GM19455 (cell line): ENCODE data around the gene SDSL.

ENCODE experiments used
- ATAC-seq: cut with Tn5 transposase; IDR thresholded peaks from one replicate; pipeline ENCODE4 v1.9.1; 2021; ENCODE audit not compliant: unreplicated experiment

Gene SDSL

GRCh38 chr12:113467502-113468364, 45.6 kb downstream of the SDSL start:
- no peak for ATAC-seq

DNA sequence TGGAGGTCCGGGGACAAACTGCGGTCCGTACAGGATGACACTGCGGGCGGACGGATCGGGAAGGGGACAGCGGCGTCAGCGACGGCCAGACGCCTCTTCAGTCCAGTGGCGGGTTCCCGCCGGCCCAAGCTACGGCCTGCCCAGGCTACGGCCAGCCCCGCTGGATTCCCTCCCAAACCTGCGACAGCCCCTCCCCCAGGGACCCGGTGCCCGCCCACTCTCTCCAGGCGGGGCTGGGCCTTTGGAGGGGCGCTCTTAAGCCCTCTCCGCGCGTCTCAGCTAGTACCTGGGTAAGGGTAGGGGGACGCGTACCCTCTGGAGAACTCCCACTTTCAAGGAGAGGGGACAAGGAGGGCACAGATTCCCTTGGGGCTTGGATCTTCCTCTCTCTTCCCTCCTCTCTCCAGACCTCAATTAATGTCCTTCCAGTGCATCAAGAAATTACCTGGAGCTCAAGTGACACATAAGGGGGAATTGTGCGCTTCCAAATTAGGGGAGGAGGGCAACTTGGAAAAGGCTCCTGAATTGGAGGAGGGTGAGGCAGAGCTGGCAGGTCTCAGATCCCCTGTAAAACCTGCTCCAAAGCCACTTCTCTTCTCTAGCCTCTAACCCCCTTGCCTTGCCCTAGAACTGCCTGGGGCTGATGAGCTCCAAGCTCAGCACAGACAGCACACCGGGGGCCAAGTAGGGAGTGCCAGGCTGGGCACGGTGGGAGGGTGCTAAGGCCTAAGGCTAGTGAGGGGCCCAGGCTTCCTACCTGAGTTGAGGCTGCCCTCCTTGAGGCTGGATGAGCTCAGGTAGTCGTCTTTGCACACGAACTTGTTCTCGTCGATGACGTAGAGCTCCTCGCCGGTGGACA, 46.4 kb downstream of the SDSL start:
- no peak for ATAC-seq

GRCh38 chr12:113469224-113469948, 47.2 kb downstream of the SDSL start:
- no peak for ATAC-seq

DNA sequence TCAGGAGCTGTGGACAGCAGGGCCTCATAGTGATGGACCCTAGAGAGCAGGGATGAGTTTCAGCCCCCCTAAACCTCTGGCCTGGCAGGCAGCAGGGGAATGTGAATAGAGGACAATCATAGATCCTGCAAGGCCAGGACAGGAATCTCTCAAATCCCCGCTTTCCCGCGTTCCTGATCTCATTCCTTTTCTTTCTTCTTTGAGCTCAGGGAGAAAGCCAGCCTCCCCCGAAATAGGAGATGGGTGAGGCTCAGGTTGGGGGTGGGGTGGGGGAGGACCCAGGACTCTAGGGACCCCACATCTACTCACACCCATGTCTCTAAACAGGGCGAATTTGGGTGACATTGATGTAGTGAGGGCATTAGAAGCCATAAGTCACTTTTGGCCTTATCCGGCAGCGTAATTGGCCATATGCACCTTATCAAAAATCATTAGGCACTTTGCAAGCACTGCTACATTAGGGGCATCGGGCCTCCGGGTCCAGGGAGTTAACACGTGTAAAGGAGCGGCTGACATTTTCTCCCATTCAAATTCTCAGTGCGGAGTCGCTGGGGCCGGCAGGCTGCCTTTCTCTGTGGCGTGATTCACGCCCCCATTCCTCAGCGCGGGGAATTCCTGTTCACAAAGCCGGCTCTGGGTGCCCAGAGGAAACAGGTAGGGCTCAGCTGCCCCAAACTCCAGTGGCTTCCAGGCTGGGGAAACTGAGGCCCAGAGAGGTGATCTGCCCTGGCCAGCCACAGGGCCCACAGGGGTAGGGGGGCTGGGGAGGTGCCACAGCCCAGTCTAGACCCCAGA, 48.0 kb downstream of the SDSL start:
- ATAC-seq = no peak

GRCh38 chr12:113470871-113471618, 48.9 kb downstream of the SDSL start:
- ATAC-seq = no peak

DNA sequence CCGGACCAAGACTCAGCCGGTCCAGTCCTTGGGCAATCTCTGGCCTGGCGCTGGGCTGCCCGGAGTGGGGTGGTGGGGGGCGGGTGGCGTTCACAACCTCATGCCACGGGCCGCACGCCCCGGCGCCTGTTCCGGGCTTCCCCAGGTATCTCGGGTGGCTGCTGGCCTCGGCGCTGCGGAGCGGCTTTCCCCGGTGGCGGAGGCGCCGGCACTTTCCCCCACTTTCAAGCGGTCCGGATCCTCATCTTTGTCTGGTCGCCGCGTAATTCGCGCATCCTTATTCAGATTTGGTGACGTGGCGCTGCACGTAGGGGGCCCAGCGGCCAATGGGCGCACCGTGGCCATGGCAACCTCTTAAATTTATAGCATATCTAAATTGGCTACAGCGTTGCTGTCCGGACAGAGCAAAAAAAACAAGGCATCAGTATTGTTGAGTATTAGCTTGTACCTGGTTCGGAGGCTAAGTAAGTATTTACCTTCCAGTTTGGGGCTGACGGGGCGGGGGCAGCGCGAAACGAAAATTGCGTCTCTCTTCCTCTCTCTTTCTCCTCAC, 49.5 kb downstream of the SDSL start, which contains the start of gene LHX5:
Gene LHX5, minus strand, starts transcription at position 253 of the 553 bp plus-strand sequence. CDS start 373 bp downstream, outside the sequence.
- no peak for ATAC-seq

DNA sequence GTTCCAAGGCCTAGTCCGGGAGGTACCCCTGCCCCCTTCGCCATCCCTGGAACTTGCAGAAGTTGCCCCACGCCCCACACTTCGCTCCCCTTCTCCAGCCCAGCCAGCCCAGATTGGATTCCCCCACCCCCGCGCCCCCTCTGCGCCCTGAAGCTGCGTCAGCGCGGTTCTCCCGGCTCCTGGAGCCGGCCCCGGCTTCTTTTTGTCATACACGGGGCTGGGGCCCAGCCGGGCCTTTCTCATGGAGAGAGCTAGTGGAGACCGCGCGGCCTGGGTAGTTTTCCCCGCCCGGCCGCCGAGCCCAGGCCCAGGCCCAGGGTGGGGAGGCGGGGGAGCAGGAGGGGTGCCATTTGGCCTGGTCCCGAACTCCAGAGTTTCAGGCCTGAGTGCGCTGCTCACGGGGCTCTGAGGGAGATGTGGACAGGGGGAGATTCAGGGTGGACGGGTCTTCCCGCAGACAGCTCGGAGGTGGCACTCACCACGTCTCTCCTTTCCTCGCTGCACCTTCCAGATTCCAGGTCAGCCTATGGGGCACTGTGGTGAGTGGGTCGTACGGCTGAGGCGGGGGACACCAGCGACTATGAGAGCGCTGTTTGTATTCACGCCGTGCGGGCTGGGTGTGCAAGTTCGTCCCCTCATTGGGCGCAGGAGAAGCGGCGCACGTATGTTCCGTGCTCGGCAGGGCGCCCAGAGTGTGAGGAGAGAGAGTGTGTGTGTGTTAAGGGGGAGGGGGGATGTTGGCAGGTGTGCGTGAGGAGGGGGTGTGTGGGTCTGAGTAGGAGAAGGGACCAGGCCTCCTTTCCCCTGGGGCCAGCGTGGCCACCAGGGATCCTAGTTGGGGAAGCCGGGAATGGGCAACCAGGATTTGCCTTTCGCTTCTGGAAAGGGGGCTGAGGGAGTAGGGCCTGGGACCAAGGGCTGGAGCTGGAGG, 50.3 kb downstream of the SDSL start:
- no peak for ATAC-seq

- no peak for ATAC-seq
Measured at GRCh38 chr12:113473400-113473799, 51.2 kb downstream of the SDSL start.

DNA sequence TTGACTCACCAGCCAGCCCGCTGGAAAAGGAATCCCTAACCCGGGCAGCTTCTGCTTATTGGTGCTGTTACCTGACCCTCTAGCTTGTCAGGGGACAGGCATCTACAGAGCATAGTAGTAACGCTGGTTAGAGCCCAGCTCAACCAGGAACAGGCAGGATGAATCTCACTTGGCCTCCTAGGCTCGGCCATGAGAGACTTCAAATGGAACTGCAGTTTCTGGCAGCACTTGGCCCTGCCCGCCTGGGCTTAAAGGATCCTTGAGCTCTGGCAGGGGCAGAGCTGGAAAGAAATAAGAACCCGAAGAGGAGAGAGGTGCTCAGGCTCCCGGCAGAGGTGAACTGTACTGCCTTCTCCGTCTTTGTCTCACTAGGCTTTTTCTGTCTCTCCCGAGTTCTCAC, 51.8 kb downstream of the SDSL start:
- ATAC-seq = no peak

- ATAC-seq = no peak
Measured at GRCh38 chr12:113474635-113475436, 52.7 kb downstream of the SDSL start.

DNA sequence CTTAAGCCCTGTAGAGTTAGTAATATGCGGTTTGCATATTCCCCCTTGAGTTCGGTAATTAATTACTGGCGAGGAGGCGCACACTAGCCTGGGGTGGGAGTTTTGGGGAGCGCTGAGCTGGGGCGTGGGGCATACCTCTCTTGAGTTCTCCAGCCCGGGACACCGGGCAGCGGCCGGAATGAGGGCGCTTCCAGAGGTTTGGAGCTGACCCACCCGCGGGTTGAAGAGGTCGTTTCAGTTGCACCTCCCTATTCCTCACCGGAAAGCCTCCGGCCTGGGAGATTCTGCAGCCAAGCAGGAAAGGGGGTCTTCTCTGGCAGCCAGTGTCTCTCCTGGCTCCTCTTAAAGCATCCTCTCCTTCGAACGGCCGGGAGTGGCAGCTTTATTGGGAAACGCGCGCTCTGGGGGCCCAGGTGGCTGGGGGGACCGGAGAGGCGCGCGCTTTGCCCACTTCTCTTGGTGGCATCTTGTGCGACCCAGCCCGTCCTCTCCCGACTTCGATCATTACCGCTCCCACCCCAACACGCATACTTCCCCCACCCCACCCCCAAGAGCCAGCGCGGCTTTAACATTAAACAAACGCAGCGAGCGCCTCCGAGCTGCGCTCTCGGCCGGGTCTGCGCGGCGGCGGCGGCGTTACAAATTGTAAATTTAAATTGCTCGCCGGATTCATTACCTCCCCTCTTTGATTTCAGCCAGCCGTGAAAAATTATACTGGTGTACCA, 53.4 kb downstream of the SDSL start:
- ATAC-seq = no peak

- no peak for ATAC-seq
Measured at GRCh38 chr12:113476176-113476986, 54.2 kb downstream of the SDSL start.

- ATAC-seq = no peak
Measured at GRCh38 chr12:113477171-113477841, 55.1 kb downstream of the SDSL start.

DNA sequence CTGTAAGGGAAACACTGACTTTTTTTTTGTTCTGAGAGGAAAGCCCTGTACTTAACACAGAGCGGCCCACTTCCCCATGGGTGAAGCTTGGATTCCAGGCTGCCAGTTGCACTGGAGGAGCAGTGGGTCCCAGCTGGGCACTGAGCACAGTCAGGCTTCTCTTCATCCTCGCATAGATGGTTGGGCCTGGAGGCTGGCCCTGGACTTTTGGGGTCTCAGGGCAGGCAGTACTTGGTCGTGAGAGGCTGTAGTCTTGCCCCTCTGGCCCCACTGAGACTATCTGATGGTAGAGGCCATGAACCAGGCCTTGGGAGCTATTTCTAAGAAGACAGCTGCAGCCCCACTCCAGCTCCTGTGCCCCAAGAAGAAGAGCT, 55.6 kb downstream of the SDSL start:
- ATAC-seq = no peak

GRCh38 chr12:113478351-113479011, 56.3 kb downstream of the SDSL start:
- no peak for ATAC-seq
